ENCODE results near the gene ATP8B3.

Gene ATP8B3

DNA sequence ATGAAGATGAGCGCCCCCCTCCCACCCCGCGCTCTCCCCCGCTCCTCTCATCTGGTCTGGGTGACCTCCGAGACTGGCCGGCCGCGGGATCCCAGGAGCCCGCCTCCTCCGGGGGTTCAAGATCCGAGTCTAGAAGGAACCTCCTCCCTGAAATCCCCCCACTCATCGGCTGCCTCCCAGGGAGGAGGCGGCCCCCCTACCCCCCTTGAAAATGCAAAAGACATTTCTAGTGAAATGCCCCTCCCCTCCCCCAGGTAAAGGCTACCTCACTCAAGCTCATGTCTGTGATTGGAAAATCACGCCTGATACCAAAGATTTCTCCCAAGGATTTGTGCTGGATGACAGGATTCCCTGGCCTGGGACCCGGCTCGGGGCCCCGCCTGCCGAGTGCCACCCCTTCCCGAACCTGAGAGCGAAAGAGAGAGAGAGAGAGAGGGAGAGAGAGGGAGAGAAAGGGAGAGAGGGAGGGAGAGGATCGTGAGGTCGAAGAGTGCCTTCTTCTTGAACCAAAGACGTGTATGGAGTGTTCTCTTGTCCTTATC is 35.4 kb downstream of the ATP8B3 start:
- TF ChIP-seq GATA2 (IDR thresholded peaks at IDR 0.05; ENCODE audit: low read depth, low read length) (no peak), GATA3 (IDR thresholded peaks at IDR 0.05; ENCODE audit: low read depth, low read length) (no peak)

DNA sequence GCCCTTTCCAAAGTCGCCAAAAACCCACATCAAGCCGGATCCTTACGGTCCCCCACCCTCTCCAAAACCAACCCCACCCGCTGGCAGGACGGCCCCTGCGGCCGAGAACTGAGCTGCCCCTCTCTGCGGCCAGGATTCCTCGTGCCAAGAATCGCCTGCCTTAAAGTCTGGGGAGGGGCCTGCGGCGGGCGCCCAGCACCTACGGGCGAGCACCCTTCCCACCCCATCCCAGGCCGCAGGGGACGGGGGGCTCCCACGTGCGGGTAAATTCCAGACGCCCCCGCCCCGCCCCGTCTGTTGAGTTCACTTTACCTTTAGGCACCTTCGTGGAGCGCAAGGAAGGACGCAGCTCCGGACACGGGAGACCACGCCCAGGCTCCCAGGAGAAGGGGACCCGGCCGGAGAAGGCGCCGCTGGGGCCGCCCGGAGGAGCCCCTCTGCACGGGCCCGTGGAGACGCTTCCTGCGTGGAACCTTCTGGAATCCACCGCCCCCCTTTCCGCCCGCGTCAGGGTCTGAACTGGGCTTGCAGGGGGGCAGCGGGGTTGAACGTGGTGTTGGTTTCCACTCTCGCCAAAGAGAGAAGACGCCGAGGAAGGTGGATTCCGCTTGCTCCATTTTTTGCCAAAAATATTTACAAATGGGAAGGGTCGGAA is 36.0 kb downstream of the ATP8B3 start:
- TF ChIP-seq GATA3 (IDR thresholded peaks at IDR 0.05; ENCODE audit: low read depth, low read length) (no peak), GATA2 (IDR thresholded peaks at IDR 0.05; ENCODE audit: low read depth, low read length) (no peak)

DNA sequence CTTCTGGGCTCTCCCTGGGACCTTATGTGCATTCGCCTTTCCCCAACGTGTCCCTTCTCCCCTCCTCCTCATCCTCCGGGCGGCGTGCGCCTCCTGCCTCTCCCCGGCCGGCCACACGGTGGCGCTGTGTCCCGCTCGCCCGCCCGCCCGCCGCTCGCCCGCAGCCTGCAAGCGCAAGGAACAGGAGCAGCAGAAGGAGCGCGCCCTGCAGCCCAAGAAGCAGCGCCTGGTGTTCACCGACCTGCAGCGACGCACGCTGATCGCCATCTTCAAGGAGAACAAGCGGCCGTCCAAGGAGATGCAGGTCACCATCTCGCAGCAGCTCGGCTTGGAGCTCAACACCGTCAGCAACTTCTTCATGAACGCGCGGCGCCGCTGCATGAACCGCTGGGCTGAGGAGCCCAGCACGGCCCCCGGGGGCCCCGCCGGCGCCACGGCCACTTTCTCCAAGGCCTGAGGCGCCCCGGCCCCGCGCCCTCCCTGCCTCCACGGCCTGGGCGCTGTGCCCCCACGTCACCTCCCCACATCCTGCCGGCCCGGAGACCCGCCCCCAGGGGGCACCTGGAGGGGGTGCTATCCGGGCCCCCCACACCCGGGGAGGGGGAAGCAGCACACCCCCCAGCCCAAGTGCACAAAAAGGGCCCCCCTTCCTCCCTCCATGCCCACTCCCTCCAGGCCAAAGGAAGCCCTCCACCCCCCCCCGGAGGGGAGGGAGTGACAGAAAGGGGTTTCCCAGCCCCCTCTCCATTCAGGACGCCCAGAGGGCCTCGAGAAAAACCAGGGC is 36.9 kb downstream of the ATP8B3 start:
- TF ChIP-seq GATA2 (IDR thresholded peaks at IDR 0.05; ENCODE audit: low read depth, low read length) (no peak), GATA3 (IDR thresholded peaks at IDR 0.05; ENCODE audit: low read depth, low read length) (no peak)

DNA sequence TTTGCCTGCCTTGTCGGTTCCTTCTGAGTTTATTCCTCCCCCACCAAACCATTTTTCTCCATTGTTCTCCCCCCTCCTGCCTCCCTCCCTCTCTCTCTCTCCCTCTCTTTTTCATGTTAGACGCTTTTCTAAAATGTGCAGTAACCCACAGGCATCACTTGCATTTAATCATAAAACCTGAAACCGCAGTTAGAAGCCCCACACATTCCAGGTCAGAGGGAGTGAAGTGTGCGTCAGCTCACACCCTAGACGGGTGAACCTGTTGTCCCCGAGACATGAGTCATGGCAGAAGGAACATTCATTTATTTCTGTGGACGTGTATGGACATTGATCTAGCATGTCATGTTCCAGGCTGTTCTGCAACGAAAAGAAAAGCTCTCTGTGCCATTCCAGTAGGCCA is 38.9 kb downstream of the ATP8B3 start:
- TF ChIP-seq GATA2 (IDR thresholded peaks at IDR 0.05; ENCODE audit: low read depth, low read length) (no peak), GATA3 (IDR thresholded peaks at IDR 0.05; ENCODE audit: low read depth, low read length) (no peak)

DNA sequence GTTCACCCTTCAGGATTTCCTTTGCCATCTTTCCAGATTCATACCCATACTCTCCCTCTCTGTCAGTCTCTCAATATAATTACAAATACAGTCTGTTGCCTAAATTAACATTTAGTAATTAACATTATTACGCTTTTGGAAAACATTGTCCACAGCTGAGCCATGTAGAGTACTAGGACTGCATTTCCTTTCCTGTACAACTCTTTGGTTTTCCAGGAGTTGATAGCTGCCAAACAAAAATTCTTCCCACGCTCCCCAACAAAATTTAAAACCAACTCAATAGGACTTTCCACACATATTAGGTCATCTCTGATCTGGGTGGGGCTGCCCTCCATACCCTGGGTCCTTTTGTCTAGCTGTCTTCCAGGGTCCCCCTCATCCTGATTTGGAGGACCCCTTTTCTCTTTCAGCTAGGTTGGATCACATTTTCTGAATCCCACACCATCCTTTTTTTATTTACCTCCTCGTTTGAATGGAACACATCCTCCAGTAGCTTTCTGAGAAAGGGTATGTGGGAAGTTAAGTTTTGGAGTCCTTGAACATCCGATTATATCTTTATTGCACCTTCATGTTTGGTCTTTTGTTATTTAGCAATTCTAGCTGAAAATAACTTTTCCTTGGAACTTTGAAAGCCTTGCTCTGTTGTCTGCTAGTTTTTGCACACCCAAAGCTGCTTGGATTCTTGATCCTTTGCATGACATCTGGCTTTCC is 41.1 kb downstream of the ATP8B3 start:
- TF ChIP-seq GATA3 (IDR thresholded peaks at IDR 0.05; ENCODE audit: low read depth, low read length) (no peak), GATA2 (IDR thresholded peaks at IDR 0.05; ENCODE audit: low read depth, low read length) (no peak)

DNA sequence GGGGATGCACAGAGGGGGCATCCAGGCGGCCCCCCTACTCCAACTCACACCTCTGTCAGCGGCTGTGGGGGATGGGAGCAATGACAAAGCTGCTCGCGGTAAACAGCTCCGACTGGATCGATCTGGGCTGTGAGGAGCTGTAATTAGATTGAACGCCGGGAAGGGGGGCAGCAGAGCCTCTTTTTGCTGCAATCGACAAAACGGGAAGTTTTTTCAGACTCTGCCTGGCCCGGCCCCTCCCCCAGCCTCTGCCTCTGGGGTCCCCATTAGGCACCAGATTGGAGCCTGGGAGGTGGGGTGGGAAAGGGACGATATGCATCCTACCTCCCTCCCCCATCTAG is 42.5 kb downstream of the ATP8B3 start:
- no peak for TF ChIP-seq GATA3 (IDR thresholded peaks at IDR 0.05; ENCODE audit: low read depth, low read length)
- no peak for TF ChIP-seq GATA2 (IDR thresholded peaks at IDR 0.05; ENCODE audit: low read depth, low read length)

DNA sequence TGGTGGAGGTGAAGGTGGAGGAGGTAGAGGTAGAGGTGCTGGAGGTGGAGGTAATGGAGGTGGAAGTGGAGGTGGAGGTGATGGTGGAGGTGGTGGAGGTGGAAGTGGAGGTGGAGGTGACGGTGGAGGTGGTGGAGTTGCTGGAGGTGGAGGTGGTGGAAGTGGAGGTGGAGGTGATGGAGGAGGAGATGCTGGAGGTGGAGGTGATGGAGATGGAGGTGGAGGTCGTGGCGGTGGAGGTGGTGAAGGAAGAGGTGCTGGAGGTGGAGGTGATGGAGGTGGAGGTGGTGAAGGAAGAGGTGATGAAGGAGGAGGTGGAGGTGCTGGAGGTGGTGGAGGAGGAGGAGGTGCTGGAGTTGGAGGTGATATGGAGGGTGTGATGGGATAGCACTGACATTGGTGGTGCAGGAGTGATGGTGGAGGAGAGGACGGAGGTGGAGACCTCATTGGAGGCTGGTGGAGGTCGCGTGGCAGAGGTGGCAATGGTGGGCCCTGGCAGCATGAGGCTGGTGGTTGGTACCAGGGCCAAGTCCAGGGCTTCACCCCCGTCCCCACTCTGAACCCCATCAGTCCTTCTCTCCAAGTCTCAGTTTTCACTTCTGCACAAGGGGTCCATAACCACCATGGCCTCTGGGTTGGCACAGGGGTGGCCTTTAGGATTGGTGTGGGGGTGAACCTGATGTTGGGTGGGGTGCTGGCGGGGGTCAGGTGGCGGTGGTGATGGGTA is 43.0 kb downstream of the ATP8B3 start:
- TF ChIP-seq GATA3 (IDR thresholded peaks at IDR 0.05; ENCODE audit: low read depth, low read length) (no peak), GATA2 (IDR thresholded peaks at IDR 0.05; ENCODE audit: low read depth, low read length) (no peak)

DNA sequence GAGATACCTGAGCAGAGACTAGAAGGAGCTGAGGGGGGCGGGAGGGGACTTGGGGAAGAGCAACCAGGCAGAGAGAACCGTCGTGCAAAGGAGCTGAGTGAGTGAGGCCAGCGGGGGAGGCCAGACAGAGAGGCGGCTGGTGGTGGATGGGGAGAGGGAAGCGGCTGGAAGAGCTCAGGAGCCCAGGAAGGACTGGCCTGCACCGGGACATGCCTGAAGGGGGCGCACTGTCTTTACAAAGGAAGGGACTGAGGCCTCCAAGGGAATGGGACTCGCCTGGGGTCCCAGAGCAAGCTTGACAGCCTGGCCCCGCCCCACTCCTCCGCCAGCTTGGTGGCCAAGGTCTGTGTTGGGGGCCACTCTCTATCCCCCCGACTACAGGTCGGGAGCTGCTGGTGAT is 43.8 kb downstream of the ATP8B3 start:
- TF ChIP-seq GATA3 (IDR thresholded peaks at IDR 0.05; ENCODE audit: low read depth, low read length) (no peak), GATA2 (IDR thresholded peaks at IDR 0.05; ENCODE audit: low read depth, low read length) (no peak)

DNA sequence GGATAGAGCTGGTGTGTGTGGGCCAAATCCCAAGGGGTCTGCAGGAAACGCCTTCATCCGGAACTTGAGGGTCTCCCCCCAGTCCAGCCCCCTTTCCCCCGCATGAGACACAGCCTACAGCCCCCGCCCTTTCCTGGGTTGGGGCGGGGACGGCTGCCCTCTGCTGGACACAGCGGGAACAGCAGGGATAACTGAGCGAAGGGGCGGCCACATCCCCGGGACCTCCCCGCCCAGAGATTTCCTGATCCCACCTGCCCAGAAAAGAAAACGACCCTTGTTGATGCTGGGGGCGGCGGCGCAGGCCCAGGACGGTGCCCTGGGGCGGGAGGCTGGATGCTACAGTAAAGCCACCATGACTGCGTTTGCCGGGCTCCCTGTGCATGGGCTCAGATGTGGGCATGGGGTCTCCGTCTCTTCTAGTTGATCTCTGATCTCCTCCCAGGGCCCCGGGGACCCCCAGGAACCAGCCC is 44.6 kb downstream of the ATP8B3 start:
- TF ChIP-seq GATA3 (IDR thresholded peaks at IDR 0.05; ENCODE audit: low read depth, low read length) (no peak), GATA2 (IDR thresholded peaks at IDR 0.05; ENCODE audit: low read depth, low read length) (no peak)

DNA sequence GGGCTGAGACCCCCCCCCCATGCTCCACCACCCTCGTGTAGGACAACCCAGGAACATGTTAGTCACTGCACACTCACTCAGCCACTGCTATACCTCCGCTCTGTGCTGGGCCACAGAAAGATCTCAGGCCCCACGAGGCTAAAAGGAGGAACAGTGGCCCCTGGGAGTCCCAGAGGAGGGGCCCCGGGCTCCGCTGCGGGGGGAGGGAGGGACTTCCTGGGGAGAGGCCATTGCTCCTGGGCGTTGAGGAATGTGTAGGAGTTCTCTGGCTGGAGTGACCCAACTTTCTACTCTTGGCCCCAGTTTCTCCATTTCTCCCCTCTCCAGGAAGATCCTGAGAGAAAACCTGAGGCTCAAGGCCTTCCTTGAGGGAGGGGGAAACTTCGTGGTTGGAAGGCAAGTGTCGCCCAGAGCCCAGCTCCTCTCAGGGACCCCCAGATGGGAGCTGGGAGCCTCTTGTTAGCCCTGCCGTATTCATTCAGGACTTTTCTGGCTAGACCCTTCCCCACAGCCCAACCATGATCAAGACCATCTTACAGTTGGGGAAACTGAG is 45.2 kb downstream of the ATP8B3 start:
- TF ChIP-seq GATA3 (IDR thresholded peaks at IDR 0.05; ENCODE audit: low read depth, low read length) (no peak), GATA2 (IDR thresholded peaks at IDR 0.05; ENCODE audit: low read depth, low read length) (no peak)

DNA sequence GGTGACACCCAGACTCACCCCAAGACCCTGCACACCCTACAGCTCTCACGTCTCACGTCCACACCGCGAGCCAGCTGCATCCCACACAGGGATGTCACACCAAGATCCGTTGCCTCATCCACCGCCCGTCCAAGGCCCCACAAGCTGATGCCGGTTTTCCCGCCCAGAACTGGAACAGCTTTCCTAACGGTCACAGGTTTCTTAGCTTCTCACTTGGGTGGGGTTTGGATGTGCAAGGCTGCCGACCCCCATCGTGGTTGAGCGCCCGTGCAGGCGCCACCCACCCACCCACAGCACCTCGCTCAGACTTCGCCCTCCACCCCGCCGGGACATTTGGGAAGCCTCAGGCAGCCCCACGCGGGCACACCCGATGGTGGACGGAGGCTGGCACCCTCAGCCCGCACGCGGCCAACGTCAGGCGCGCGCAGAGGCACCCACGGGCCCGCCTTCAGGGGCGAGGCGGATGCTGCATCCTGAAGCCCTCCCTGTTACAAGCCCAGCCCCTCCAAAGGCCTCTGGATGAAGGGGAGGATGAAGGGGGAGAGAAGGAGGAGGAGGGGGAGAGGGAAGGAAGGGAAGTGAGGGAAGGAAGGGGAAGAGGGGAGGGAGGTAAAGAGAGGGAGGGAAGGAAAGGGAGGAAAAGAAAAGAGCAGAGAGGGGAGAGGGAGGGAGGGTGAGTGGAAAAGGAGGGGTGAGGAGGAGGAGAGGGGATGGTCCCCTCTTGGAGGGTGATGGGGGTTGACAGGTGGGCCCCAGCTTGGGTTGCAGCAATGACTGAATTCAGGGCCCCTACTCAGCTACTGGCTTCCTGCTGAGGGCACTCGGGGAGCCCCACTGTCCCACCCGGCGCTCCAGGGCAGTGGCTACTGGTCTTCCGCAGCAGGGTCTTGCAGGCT is 45.9 kb downstream of the ATP8B3 start:
- TF ChIP-seq GATA2 (IDR thresholded peaks at IDR 0.05; ENCODE audit: low read depth, low read length) (no peak), GATA3 (IDR thresholded peaks at IDR 0.05; ENCODE audit: low read depth, low read length) (no peak)

DNA sequence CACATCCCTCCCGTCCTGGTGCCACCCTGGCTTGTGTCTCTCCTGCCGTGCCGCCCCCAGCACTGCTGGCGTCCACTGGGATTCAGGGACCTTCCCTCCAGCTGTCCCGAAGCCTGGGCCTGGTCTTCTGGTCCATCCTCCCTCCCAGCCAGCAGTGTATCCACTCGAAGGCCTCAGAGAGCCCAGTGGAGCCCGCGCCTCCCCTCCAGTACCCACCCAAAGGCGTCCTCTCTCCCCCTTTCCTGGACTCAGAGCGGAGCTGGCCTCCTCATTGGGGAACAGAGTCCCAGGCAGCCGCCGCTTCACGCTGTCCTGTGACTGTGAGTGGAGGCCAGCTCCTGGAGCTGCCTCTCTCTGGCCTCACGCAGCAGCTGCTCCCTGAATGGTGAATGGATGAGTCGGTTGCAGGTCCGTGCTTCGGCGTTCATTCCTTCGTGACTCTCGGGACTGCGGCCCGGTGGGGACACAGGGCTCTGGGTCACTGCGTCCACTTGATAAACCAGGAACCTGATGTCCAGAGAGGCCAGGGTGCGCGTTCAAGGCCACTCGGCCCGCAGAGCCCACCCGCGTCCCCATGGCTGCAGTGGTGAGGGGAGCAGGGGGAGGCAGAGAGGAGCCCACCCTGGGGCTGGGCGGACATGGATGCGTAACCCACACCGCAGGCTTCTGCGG is 46.7 kb downstream of the ATP8B3 start:
- TF ChIP-seq GATA2 (IDR thresholded peaks at IDR 0.05; ENCODE audit: low read depth, low read length) (no peak), GATA3 (IDR thresholded peaks at IDR 0.05; ENCODE audit: low read depth, low read length) (no peak)

Measured in SH-SY5Y (cell line).